ENCODE results near the gene APOBEC3C.
"Not testable (repeated sequence)": the region's sequence is repeated elsewhere in the genome, so short reads cannot be mapped to it uniquely, and the experiment has no call there.

The APOBEC3C gene

GRCh38 chr22:39066442-39067276 lies 52.6 kb downstream of the APOBEC3C start:
- DNase-seq, result not testable (repeated sequence)

GRCh38 chr22:39068033-39068785 lies 54.2 kb downstream of the APOBEC3C start:
- DNase-seq, result no peak
